Measurements from ENCODE around the gene CNTRL.

Gene CNTRL

DNA sequence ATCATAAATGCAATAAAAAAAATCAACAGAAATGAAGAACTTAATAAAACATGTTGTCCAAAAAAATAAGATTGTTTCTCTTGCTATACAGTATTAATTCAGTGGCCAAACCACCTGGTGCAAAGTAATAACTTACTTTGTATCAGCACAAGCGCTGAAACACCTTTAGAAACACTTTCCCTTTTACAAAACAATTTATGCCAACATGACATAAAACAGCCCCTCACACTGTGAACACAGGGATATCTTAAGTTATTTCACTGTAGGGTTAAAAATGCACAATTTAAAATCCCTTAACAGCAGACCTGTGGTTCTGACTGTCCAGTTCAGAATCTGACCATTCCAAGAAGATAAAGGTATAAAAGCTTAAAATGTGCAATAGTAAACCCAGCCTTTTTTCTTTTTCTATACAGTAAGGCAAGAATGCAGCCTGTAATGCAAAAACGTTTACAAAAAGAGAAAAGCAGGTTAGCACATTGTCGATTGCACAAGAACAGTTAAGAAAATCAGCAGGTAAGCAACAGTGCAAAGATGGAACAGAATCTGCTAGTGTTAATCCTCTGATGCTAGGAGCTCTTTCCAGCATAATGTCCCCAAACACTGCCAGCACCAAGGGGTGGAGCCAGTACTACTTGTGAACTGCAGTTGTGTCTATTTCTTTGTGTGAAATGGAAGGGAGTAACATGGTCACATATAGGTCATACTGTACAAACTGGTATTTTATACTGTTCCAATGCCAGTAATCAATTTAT, 105.4 kb downstream of the CNTRL start:
- Histone ChIP-seq H3K27ac (ENCODE audit: low read depth, low read length) (no peak overlapping the region), H3K4me1 (ENCODE audit: control insufficient read depth, low read length) (peaks cover 33% of the 10 kb centered on the region), H3K9me3 (ENCODE audit: control insufficient read depth, insufficient read depth, low read length) (no peaks in the 10 kb centered on the region), H3K36me3 (ENCODE audit: control insufficient read depth, low read length) (peaks cover 96% of the 10 kb centered on the region), H3K79me2 (ENCODE audit: control insufficient read depth, low read length) (peaks cover 51% of the 10 kb centered on the region), H3K4me3 (ENCODE audit: low read length) (no peak overlapping the region), H3K27me3 (ENCODE audit: control insufficient read depth, low read length) (no peaks in the 10 kb centered on the region), H3F3A (ENCODE audit: control insufficient read depth, insufficient read depth) (peaks cover 77% of the 10 kb centered on the region), H3K9me2 (replicated peaks; ENCODE audit: control insufficient read depth, low read length) (no peaks in the 10 kb centered on the region), H3K4me2 (ENCODE audit: low read length) (no peak overlapping the region), H4K20me1 (ENCODE audit: control insufficient read depth, insufficient read depth, low read depth, low read length) (no peaks in the 10 kb centered on the region)
- no peak for TF ChIP-seq EZH2phosphoT487 (IDR thresholded peaks at IDR 0.05; ENCODE audit: borderline replicate concordance, low read length)
- TF ChIP-seq, protein P1, sequence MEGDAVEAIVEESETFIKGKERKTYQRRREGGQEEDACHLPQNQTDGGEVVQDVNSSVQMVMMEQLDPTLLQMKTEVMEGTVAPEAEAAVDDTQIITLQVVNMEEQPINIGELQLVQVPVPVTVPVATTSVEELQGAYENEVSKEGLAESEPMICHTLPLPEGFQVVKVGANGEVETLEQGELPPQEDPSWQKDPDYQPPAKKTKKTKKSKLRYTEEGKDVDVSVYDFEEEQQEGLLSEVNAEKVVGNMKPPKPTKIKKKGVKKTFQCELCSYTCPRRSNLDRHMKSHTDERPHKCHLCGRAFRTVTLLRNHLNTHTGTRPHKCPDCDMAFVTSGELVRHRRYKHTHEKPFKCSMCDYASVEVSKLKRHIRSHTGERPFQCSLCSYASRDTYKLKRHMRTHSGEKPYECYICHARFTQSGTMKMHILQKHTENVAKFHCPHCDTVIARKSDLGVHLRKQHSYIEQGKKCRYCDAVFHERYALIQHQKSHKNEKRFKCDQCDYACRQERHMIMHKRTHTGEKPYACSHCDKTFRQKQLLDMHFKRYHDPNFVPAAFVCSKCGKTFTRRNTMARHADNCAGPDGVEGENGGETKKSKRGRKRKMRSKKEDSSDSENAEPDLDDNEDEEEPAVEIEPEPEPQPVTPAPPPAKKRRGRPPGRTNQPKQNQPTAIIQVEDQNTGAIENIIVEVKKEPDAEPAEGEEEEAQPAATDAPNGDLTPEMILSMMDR (IDR thresholded peaks at IDR 0.05; ENCODE audit: low read depth, low read length, poor library complexity, severe bottlenecking): no peak

DNA sequence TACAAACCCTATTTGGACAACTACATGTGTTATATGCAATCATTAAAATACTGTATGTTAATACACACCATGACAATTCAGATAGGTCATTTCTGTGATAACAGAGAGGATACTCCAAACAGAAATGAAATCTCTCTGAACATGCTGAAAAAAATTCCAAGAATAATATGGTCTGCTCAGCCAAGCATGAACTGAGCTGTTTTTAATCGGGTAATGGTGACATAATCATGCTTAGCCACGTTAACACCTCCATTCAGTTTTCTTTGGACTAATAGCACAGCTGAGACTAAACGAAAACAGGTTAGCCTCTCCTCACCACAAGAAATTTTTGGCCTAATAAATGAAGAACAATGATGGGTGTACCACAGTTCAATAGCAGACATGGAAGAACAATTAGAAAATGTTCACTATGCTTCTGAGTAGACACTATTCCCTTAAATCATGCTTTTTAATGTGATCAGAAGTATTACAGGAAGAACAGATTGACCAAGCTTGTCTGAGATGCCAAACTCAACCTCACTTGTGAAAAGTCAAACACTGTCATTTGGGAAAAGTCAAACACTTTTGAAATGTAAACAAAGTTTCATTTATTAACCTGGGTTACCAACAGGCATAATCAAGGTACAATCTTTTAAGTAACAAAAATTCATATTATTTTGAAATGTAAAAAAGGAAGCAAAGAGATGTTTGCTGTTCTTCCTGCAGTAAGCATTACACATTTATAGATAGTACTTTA, 107.5 kb downstream of the CNTRL start:
- H3K4me1 ChIP-seq (ENCODE audit: control insufficient read depth, low read length): peaks cover 54% of the 10 kb centered on the region
- peak overlapping the region; percentile 81 for H3K4me2 ChIP-seq (ENCODE audit: low read length)
- H4K20me1 ChIP-seq (ENCODE audit: control insufficient read depth, insufficient read depth, low read depth, low read length): no peaks in the 10 kb centered on the region
- peaks cover 72% of the 10 kb centered on the region for H3K79me2 ChIP-seq (ENCODE audit: control insufficient read depth, low read length)
- no peaks in the 10 kb centered on the region for H3K27me3 ChIP-seq (ENCODE audit: control insufficient read depth, low read length)
- no peaks in the 10 kb centered on the region for H3K9me2 ChIP-seq (replicated peaks; ENCODE audit: control insufficient read depth, low read length)
- no peaks in the 10 kb centered on the region for H3K9me3 ChIP-seq (ENCODE audit: control insufficient read depth, insufficient read depth, low read length)
- H3K36me3 ChIP-seq (ENCODE audit: control insufficient read depth, low read length): peaks cover 95% of the 10 kb centered on the region
- H3K4me3 ChIP-seq (ENCODE audit: low read length): no peak overlapping the region
- no peak for TF ChIP-seq EZH2phosphoT487 (IDR thresholded peaks at IDR 0.05; ENCODE audit: borderline replicate concordance, low read length)
- TF ChIP-seq, protein P1 (IDR thresholded peaks at IDR 0.05; ENCODE audit: low read depth, low read length, poor library complexity, severe bottlenecking): no peak
- H3F3A ChIP-seq (ENCODE audit: control insufficient read depth, insufficient read depth): peaks cover 74% of the 10 kb centered on the region
- H3K27ac ChIP-seq (ENCODE audit: low read depth, low read length): peak overlapping the region; percentile 80

DNA sequence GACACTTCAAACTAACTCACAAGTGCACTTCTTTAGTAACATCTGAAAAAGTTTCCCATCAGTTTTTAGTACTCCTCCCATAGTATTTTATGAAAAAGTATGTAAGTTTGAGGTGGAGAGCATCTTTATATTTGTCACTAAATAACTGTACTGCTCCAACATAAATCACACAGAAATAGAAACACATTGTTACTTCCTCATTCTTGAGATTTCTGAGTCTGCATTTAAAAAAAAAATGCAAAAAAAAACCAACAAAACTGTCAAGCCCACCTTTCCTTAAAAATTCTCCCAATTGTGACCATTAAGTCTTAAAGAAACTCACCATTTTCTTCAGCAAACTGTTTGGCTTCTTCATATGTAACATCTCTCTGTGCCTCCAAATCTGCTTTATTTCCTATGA, 108.2 kb downstream of the CNTRL start:
- Histone ChIP-seq H3K36me3 (ENCODE audit: control insufficient read depth, low read length) (peaks cover 95% of the 10 kb centered on the region), H3K4me2 (ENCODE audit: low read length) (peak overlapping the region; percentile 81), H3K79me2 (ENCODE audit: control insufficient read depth, low read length) (peaks cover 77% of the 10 kb centered on the region), H3F3A (ENCODE audit: control insufficient read depth, insufficient read depth) (peaks cover 67% of the 10 kb centered on the region), H3K4me1 (ENCODE audit: control insufficient read depth, low read length) (peaks cover 61% of the 10 kb centered on the region), H4K20me1 (ENCODE audit: control insufficient read depth, insufficient read depth, low read depth, low read length) (no peaks in the 10 kb centered on the region), H3K27ac (ENCODE audit: low read depth, low read length) (peak overlapping the region; percentile 80), H3K4me3 (ENCODE audit: low read length) (peak overlapping the region; percentile 58), H3K9me2 (replicated peaks; ENCODE audit: control insufficient read depth, low read length) (no peaks in the 10 kb centered on the region), H3K9me3 (ENCODE audit: control insufficient read depth, insufficient read depth, low read length) (no peaks in the 10 kb centered on the region), H3K27me3 (ENCODE audit: control insufficient read depth, low read length) (no peaks in the 10 kb centered on the region)
- no peak for TF ChIP-seq EZH2phosphoT487 (IDR thresholded peaks at IDR 0.05; ENCODE audit: borderline replicate concordance, low read length)
